Thymus (tissue), 11 donors: ENCODE data around the gene NOC4L. TPM values are rescaled to one million over a fixed set of nuclear protein-coding genes. Genes with fewer than 3 reads are reported as not detected.
A peak's percentile ranks its signal among the peaks of the same experiment; 100 is the strongest.

ENCODE experiments used
- DNase-seq, 9 donors: peaks; one replicate each; pipeline ENCODE4 v3.0.0-alpha.2; 2013; ENCODE audit warnings: low spot score in 9 of 9, low read depth in 6 of 9, missing footprints in 1 of 9
- H3K27ac ChIP-seq, 2 donors: one replicate each; pipeline ENCODE4 v1.5.1; 2013; ENCODE audit warnings: control low read depth in 1 of 2, low read depth in 1 of 2, low read length in 1 of 2, mild to moderate bottlenecking in 1 of 2, moderate library complexity in 1 of 2
- H3K27me3 ChIP-seq, 2 donors: one replicate each; pipeline ENCODE4 v1.5.1; 2013; ENCODE audit warnings: low read length in 1 of 2; ENCODE audit not compliant: control insufficient read depth in 2 of 2, insufficient read depth in 1 of 2
- H3K36me3 ChIP-seq, 2 donors: one replicate each; pipeline ENCODE4 v1.5.1; 2013; ENCODE audit warnings: low read length in 1 of 2, mild to moderate bottlenecking in 1 of 2, moderate library complexity in 1 of 2; ENCODE audit not compliant: control insufficient read depth in 2 of 2, insufficient read depth in 2 of 2
- H3K4me1 ChIP-seq, 2 donors: one replicate each; pipeline ENCODE4 v1.5.1; 2013; ENCODE audit warnings: low read length in 2 of 2; ENCODE audit not compliant: control insufficient read depth in 2 of 2, insufficient read depth in 2 of 2
- H3K4me3 ChIP-seq, 2 donors: one replicate each; pipeline ENCODE4 v1.5.1; 2013; ENCODE audit warnings: low read length in 2 of 2, control low read depth in 1 of 2, mild to moderate bottlenecking in 1 of 2
- H3K9me3 ChIP-seq, 2 donors: one replicate each; pipeline ENCODE4 v1.5.1; 2013; ENCODE audit warnings: low read length in 1 of 2, mild to moderate bottlenecking in 1 of 2; ENCODE audit not compliant: control insufficient read depth in 2 of 2, insufficient read depth in 1 of 2
- WGBS: extraction: QIAGEN DNeasy Blood & Tissue Kit; methylation state at CpG from one replicate; pipeline ENCODE4 v1.1.7; 2013; 5-methylcytosine and 5-hydroxymethylcytosine counted together
- polyA plus RNA-seq: library from polyadenylated mRNA; stranded (reverse); fragments of 200-250 nt; gene quantifications from one replicate; pipeline ENCODE4 v1.2.3, GENCODE V29; 2013
- total RNA-seq: library from RNA; stranded (reverse); fragments of 120-200 nt; gene quantifications from one replicate; pipeline ENCODE4 v1.2.4, GENCODE V29; 2013
- donor health status: healthy.

NOC4L gene
- total and polyA plus RNA-seq, 2 donors: 9.3 to 41.6 TPM

DNA sequence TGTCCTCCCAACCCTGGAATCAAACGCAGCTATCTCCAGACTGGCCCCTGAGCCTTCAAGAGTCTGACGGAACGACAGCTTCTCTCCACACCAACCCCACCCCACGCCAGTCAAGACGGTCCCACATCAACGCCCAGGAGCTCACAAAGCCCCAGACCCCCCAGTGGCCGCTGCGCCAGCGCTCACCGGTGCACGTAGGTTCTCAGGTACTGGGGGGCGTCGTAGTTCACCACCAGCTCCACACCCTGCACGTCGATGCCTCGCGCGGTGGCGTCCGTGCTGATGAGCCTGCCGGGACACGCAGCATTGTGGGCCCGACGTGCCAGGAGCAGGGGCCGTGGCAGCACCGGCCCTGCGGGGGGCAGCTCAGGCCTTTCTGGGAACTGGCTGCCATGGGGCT, 4.3 kb upstream of the NOC4L start:
- H3K9me3 ChIP-seq: no peaks in the 10 kb centered on the region
- H3K36me3 ChIP-seq: peaks cover 34 to 37% of the 10 kb centered on the region in 2 donors
- H3K27me3 ChIP-seq: no peaks in the 10 kb centered on the region
- 98% methylated on average over 27 of the region's 27 CpGs for WGBS
- H3K4me1 ChIP-seq: peaks cover 8 to 11% of the 10 kb centered on the region in 2 donors
- H3K4me3 ChIP-seq: no peak overlapping the region
- no peak overlapping the region for H3K27ac ChIP-seq
- DNase-seq: no peak

GRCh38 chr12:132140501-132140900, 3.8 kb upstream of the NOC4L start:
- Histone ChIP-seq H3K27me3 (no peaks in the 10 kb centered on the region), H3K27ac (no peak overlapping the region), H3K4me1 (peaks cover 8 to 17% of the 10 kb centered on the region in 2 donors), H3K36me3 (peaks cover 34 to 37% of the 10 kb centered on the region in 2 donors), H3K4me3 (no peak overlapping the region), H3K9me3 (no peaks in the 10 kb centered on the region)
- no peak for DNase-seq
- 91% methylated on average over 15 of the region's 15 CpGs for WGBS

DNA sequence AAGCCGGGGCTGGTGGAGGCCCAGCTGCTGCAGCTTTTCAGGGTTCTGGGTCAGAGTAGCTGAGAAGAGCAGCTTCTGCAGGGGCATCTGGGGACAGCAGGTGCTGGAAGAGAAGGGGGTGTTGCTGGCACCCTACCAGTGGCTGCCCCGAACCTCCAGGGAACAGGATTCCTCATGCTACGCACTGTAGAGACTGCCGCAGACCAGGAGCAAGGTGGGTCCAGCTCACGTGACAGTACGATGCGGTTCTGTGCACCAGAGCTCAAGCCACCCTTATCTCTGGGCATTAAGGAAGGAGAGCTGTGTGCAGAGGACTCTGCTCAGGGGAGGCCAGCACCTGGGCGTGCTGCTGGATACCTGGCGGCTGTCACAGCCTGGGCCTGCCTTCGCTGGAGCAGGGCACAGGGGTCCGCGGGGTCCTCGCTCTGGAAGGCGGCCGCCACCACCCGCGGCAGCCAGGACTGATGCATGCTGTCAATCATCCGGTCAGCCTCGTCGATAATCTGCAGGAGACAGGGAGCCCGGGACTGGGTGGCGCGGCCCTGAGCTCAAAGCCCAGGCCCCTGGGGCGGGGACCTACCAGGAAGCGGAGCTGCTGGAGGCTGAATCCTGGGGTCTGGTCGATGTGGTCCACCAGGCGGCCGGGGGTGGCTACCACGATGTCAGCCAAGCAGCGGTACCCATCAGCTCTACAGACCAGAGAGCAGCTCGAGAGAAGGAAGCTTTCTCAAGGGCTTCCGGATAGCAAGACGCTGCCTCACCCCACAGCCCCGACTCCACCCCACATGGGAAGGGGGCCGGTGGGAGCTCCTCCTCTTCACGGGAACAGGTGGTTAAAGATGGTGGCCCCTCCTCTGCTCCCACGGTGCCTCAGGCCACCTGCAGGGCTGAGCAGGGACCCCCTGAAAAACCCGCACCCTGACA, 3.1 kb upstream of the NOC4L start:
- WGBS: 95% methylated on average over 38 of the region's 38 CpGs
- H3K9me3 ChIP-seq: no peaks in the 10 kb centered on the region
- H3K36me3 ChIP-seq: peaks cover 34 to 39% of the 10 kb centered on the region in 2 donors

GRCh38 chr12:132141976-132142678, 2.1 kb upstream of the NOC4L start:
- DNase-seq: no peak
- 96% methylated on average over 22 of the region's 22 CpGs for WGBS

More for the DNA sequence above, 3.1 kb upstream of the NOC4L start:
- Histone ChIP-seq H3K27me3 (no peaks in the 10 kb centered on the region), H3K4me3 (no peak overlapping the region), H3K27ac (no peak overlapping the region), H3K4me1 (peaks cover 8 to 18% of the 10 kb centered on the region in 2 donors)
- DNase-seq: no peak

GRCh38 chr12:132142679-132143335, 1.4 kb upstream of the NOC4L start:
- peaks cover 8 to 18% of the 10 kb centered on the region in 2 donors for H3K4me1 ChIP-seq
- no peaks in the 10 kb centered on the region for H3K27me3 ChIP-seq
- 83% methylated on average over 24 of the region's 24 CpGs for WGBS
- peak overlapping the region; percentile 47 to 85 for H3K4me3 ChIP-seq
- no peaks in the 10 kb centered on the region for H3K9me3 ChIP-seq
- no peak overlapping the region for H3K27ac ChIP-seq
- peaks cover 39 to 49% of the 10 kb centered on the region in 2 donors for H3K36me3 ChIP-seq
- DNase-seq: no peak

More at GRCh38 chr12:132141976-132142678, 2.1 kb upstream of the NOC4L start:
- H3K4me1 ChIP-seq: peaks cover 8 to 18% of the 10 kb centered on the region in 2 donors
- H3K9me3 ChIP-seq: no peaks in the 10 kb centered on the region
- no peak overlapping the region for H3K27ac ChIP-seq
- peaks cover 36 to 43% of the 10 kb centered on the region in 2 donors for H3K36me3 ChIP-seq
- H3K27me3 ChIP-seq: no peaks in the 10 kb centered on the region
- no peak overlapping the region for H3K4me3 ChIP-seq

DNA sequence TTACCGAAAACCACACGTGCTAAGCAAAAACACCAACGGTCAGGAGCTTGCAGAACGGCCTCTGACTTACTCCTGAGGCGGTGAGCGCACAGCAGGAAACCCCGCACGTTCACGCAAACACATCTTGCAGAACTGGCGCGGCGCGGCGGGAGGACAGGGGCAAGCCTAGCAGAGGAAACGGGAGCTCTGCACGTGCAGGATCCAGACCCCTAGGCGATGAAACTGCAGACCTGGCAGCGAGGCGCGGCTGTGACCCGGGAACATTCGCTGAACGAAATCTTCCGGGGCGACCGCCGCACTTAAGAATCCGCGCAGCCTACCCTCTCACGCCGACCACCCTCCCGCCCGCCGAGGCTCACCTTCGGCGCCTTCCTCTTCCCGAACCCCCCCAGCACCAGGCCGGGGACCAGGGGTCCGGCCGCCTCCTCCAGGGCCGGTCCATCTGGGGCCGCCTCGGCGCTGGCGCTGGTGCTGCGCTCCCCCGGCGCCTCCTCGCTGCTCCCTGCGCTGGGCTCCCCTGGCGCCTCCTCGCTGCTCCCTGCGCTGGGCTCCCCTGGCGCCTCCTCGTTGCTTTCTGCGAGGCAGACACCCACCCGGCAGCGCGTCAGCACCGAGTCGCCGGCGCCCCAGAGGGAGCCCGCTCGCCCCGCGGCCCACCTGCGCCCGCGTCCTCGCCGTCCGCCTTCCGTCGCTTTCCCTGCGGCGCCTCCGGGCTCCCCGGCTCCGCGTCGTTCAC, 753 bp upstream of the NOC4L start:
- Histone ChIP-seq H3K4me3 (peak overlapping the region; percentile 47 to 85), H3K9me3 (no peaks in the 10 kb centered on the region), H3K36me3 (peaks cover 44% of the 10 kb centered on the region in 2 donors), H3K27me3 (no peaks in the 10 kb centered on the region), H3K27ac (peak overlapping the region in 1 of 2 donors; percentile 64), H3K4me1 (peaks cover 8 to 18% of the 10 kb centered on the region in 2 donors)
- peak in 1 of 9 donors; percentile 37 for DNase-seq
- 2% methylated on average over 82 of the region's 82 CpGs for WGBS

DNA sequence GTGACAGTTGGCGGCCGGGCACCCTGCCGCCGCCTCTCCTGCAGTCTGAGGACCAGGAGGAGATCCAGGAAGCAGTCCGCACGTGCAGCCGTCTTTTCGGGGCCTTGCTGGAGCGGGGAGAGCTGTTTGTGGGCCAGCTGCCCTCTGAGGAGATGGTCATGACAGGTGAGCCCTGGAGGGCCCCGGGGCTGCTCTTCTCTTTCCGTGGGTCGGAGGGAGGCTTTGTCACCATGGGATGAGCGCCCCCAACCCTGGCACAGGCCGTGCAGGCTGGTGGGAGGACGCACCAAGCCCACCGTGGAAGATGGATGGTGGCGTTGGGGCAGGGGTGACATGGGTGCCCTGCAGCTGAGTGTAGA, 532 bp downstream of the NOC4L start:
- no peaks in the 10 kb centered on the region for H3K27me3 ChIP-seq
- H3K9me3 ChIP-seq: no peaks in the 10 kb centered on the region
- H3K4me1 ChIP-seq: peaks cover 8 to 18% of the 10 kb centered on the region in 2 donors
- peak overlapping the region; percentile 30 to 88 for H3K27ac ChIP-seq
- peak overlapping the region; percentile 68 to 85 for H3K4me3 ChIP-seq
- peaks cover 33 to 38% of the 10 kb centered on the region in 2 donors for H3K36me3 ChIP-seq
- DNase-seq: no peak
- WGBS: 4% methylated on average over 17 of the region's 17 CpGs

- Histone ChIP-seq H3K4me1 (peaks cover 8 to 18% of the 10 kb centered on the region in 2 donors), H3K36me3 (peaks cover 27 to 32% of the 10 kb centered on the region in 2 donors), H3K27ac (no peak overlapping the region), H3K4me3 (peak overlapping the region in 1 of 2 donors; percentile 68), H3K27me3 (no peaks in the 10 kb centered on the region), H3K9me3 (no peaks in the 10 kb centered on the region)
- WGBS: 86% methylated on average over 7 of the region's 7 CpGs
- no peak for DNase-seq
Measured at GRCh38 chr12:132145334-132145733, 1.1 kb downstream of the NOC4L start.
